ENCODE results near the gene TTC28. TPM values are rescaled to one million over a fixed set of nuclear protein-coding genes. Genes with fewer than 3 reads are reported as not detected.

Gene TTC28
- total and polyA plus RNA-seq, 11 donors: 5.1 to 34.9 (median 21.8) TPM

DNA sequence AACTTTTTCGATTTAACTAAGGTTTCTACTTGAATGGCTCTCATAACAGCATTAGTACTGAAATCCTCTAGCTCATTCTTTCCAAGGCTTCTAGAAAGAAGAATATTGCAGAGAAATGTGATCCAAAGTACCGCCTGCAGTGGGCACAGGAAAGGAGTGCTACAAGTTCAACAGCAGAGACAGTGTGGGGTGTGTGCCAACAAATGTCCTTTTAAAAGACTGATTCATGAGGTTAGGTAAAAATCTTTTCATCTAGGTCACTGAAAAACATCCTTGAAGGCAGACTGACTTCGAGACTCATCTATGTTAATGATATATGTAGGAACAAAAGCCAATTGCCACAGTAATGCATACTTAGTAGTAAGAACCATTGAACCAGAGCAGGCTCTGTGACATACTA lies 411.5 kb downstream of the TTC28 start:
- ATAC-seq (peak in 1 of 4 donors; percentile 18), DNase-seq (no peak)
- no peak for TF ChIP-seq CTCF (IDR thresholded peaks at IDR 0.05)
- no peak for TF ChIP-seq POLR2A (IDR thresholded peaks at IDR 0.05)
- Histone ChIP-seq H3K4me1 (peaks cover 0 to 30% (median 16%) of the 10 kb centered on the region in 12 donors), H3K9me3 (no peaks in the 10 kb centered on the region), H3K36me3 (no peaks in the 10 kb centered on the region), H3K4me3 (no peak overlapping the region), H3K27me3 (no peaks in the 10 kb centered on the region), H3K27ac (peak overlapping the region in 1 of 12 donors; percentile 37)
- intact Hi-C loops (cut with DNase I): no loop called here
- WGBS, 4 donors: 83 to 92% (median 86%) methylated on average over 3 of the region's 3 CpGs

- H3K4me1 ChIP-seq: peaks cover 0 to 20% (median 12%) of the 10 kb centered on the region in 12 donors
- ATAC-seq: peak in 2 of 4 donors; percentile 5 to 50
Measured at GRCh38 chr22:28260619-28261018, 419.0 kb downstream of the TTC28 start.

GRCh38 chr22:28259774-28260312 lies 419.8 kb downstream of the TTC28 start:
- H3K4me1 ChIP-seq: peaks cover 0 to 20% (median 12%) of the 10 kb centered on the region in 12 donors
- H3K27me3 ChIP-seq: no peaks in the 10 kb centered on the region
- no peak for ATAC-seq
- no peak overlapping the region for H3K4me3 ChIP-seq
- intact Hi-C loops (cut with DNase I): loop anchor here in 3 of 10 donors (10.0 kb wide), 2 partner anchors 185 to 335 kb away; no protein-coding TSS in a partner anchor
- no peak for DNase-seq
- H3K27ac ChIP-seq: no peak overlapping the region
- H3K9me3 ChIP-seq: peaks cover 0 to 3% (median 0%) of the 10 kb centered on the region in 12 donors
- no peaks in the 10 kb centered on the region for H3K36me3 ChIP-seq
- WGBS, 4 donors: 67 to 81% (median 72%) methylated on average over 2 of the region's 2 CpGs
- no peak for TF ChIP-seq CTCF (IDR thresholded peaks at IDR 0.05)
- TF ChIP-seq POLR2A (IDR thresholded peaks at IDR 0.05): no peak

More at GRCh38 chr22:28260619-28261018, 419.0 kb downstream of the TTC28 start:
- H3K27me3 ChIP-seq: no peaks in the 10 kb centered on the region
- intact Hi-C loops (cut with DNase I): no loop called here
- TF ChIP-seq POLR2A (IDR thresholded peaks at IDR 0.05) (no peak), CTCF (IDR thresholded peaks at IDR 0.05) (no peak)
- no peak for DNase-seq
- no peaks in the 10 kb centered on the region for H3K36me3 ChIP-seq
- 95 to 99% (median 95%) methylated on average over 2 of the region's 2 CpGs for WGBS, 4 donors
- H3K9me3 ChIP-seq: peaks cover 0 to 3% (median 0%) of the 10 kb centered on the region in 12 donors
- no peak overlapping the region for H3K4me3 ChIP-seq
- no peak overlapping the region for H3K27ac ChIP-seq

DNA sequence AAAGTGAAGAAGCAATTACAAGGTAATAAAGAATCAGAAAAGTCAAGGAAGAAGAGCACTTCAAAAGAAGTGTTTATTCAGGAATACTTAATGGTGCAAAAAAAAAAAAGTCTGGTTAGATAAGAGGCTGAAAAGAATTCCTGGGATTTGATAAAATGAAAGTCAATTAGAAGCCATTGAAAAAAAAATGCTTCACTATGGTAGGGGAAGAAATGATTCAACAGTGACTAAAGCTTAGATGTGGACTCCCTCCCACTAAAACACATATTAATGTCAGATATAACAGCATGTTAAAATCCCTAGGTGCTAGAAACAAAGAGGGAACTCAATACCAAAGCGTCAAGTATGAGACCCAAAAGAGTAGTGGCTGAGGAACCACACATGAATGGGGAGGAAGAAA lies 425.2 kb downstream of the TTC28 start:
- WGBS, 4 donors: 92 to 97% (median 95%) methylated on average over 1 of the region's 1 CpG
- Histone ChIP-seq H3K4me3 (no peak overlapping the region), H3K27ac (no peak overlapping the region), H3K4me1 (peaks cover 0 to 8% (median 2%) of the 10 kb centered on the region in 12 donors), H3K9me3 (peaks cover 0 to 3% (median 0%) of the 10 kb centered on the region in 12 donors), H3K27me3 (no peaks in the 10 kb centered on the region), H3K36me3 (no peaks in the 10 kb centered on the region)
- intact Hi-C loops (cut with DNase I): loop anchor here in 3 of 10 donors (5.0 to 10.0 kb wide), 3 partner anchors 188 to 340 kb away; no protein-coding TSS in a partner anchor
- ATAC-seq (no peak), DNase-seq (no peak)
- no peak for TF ChIP-seq POLR2A (IDR thresholded peaks at IDR 0.05)
- no peak for TF ChIP-seq CTCF (IDR thresholded peaks at IDR 0.05)

All from heart left ventricle (tissue), 16 donors.